Rectal smooth muscle tissue (tissue), 1 donor: Measurements from ENCODE around the gene ZFYVE26.
"Not testable (repeated sequence)": the region's sequence is repeated elsewhere in the genome, so short reads cannot be mapped to it uniquely, and the experiment has no call there.

Source experiments
- H3K27ac ChIP-seq: one replicate; pipeline ENCODE4 v1.7.0; 2013; ENCODE audit warnings: low read depth, low read length, inconsistent platforms
- H3K27me3 ChIP-seq: one replicate; pipeline ENCODE4 v1.7.0; 2013; ENCODE audit warnings: low read length; ENCODE audit not compliant: control insufficient read depth, insufficient read depth
- H3K36me3 ChIP-seq: one replicate; pipeline ENCODE4 v1.7.0; 2013; ENCODE audit warnings: low read length; ENCODE audit not compliant: control insufficient read depth, insufficient read depth
- H3K4me1 ChIP-seq: one replicate; pipeline ENCODE4 v1.7.0; 2013; ENCODE audit warnings: low read length; ENCODE audit not compliant: control insufficient read depth, insufficient read depth
- H3K4me3 ChIP-seq: one replicate; pipeline ENCODE4 v1.7.0; 2013; ENCODE audit warnings: low read length
- H3K9ac ChIP-seq: one replicate; pipeline ENCODE4 v1.7.0; 2013; ENCODE audit warnings: low read length

Gene ZFYVE26

GRCh38 chr14:67835596-67835995 is 19.2 kb upstream of the ZFYVE26 start:
- no peaks in the 10 kb centered on the region for H3K27me3 ChIP-seq
- no peak overlapping the region for H3K27ac ChIP-seq
- peaks cover 3% of the 10 kb centered on the region for H3K4me1 ChIP-seq
- H3K9ac ChIP-seq, result no peak overlapping the region
- H3K4me3 ChIP-seq, result no peak overlapping the region
- no peaks in the 10 kb centered on the region for H3K36me3 ChIP-seq

GRCh38 chr14:67833403-67833802 is 17.0 kb upstream of the ZFYVE26 start:
- H3K27me3 ChIP-seq, result no peaks in the 10 kb centered on the region
- no peak overlapping the region for H3K27ac ChIP-seq
- no peak overlapping the region for H3K4me3 ChIP-seq
- no peak overlapping the region for H3K9ac ChIP-seq
- H3K4me1 ChIP-seq, result peaks cover 3% of the 10 kb centered on the region
- no peaks in the 10 kb centered on the region for H3K36me3 ChIP-seq

- Histone ChIP-seq H3K27ac (no peak overlapping the region), H3K36me3 (no peaks in the 10 kb centered on the region), H3K4me1 (no peaks in the 10 kb centered on the region), H3K27me3 (no peaks in the 10 kb centered on the region), H3K9ac (no peak overlapping the region), H3K4me3 (no peak overlapping the region)
These were observed 14.7 kb upstream of the ZFYVE26 start for GRCh38 chr14:67831113-67831512.

GRCh38 chr14:67821121-67821520 is 4.7 kb upstream of the ZFYVE26 start:
- Histone ChIP-seq H3K27me3 (no peaks in the 10 kb centered on the region), H3K27ac (no peak overlapping the region), H3K36me3 (no peaks in the 10 kb centered on the region), H3K4me1 (no peaks in the 10 kb centered on the region), H3K9ac (no peak overlapping the region), H3K4me3 (no peak overlapping the region)

GRCh38 chr14:67820428-67820971 is 4.1 kb upstream of the ZFYVE26 start:
- peak overlapping the region; percentile 87 for H3K9ac ChIP-seq
- H3K27ac ChIP-seq, result peak overlapping the region; percentile 38
- H3K27me3 ChIP-seq, result no peaks in the 10 kb centered on the region
- H3K4me3 ChIP-seq, result peak overlapping the region; percentile 100
- H3K36me3 ChIP-seq, result no peaks in the 10 kb centered on the region
- H3K4me1 ChIP-seq, result peaks cover 2% of the 10 kb centered on the region

GRCh38 chr14:67819563-67820421 is 3.4 kb upstream of the ZFYVE26 start, which contains the start of gene RAD51B:
Gene RAD51B, plus strand, starts transcription at chr14:67819779.
- Histone ChIP-seq H3K4me1 (peaks cover 4% of the 10 kb centered on the region), H3K27me3 (no peaks in the 10 kb centered on the region), H3K27ac (peak within 1 kb of the TSS; percentile 38), H3K36me3 (no peaks in the 10 kb centered on the region), H3K4me3 (peak within 1 kb of the TSS; percentile 100), H3K9ac (peak within 1 kb of the TSS; percentile 87)

GRCh38 chr14:67818476-67818875 is 2.1 kb upstream of the ZFYVE26 start:
- H3K4me3 ChIP-seq, H3K27ac ChIP-seq, H3K4me1 ChIP-seq: not testable (repeated sequence)

GRCh38 chr14:67817750-67818438 is 1.5 kb upstream of the ZFYVE26 start:
- Histone ChIP-seq H3K4me3 (no peak overlapping the region), H3K27ac (no peak overlapping the region), H3K4me1 (peaks cover 5% of the 10 kb centered on the region), H3K9ac (no peak overlapping the region), H3K27me3 (no peaks in the 10 kb centered on the region), H3K36me3 (no peaks in the 10 kb centered on the region)

More at GRCh38 chr14:67818476-67818875, 2.1 kb upstream of the ZFYVE26 start:
- H3K27me3 ChIP-seq, H3K9ac ChIP-seq, H3K36me3 ChIP-seq: not testable (repeated sequence)

GRCh38 chr14:67815573-67816225 is 691 bp downstream of the ZFYVE26 start:
- no peaks in the 10 kb centered on the region for H3K27me3 ChIP-seq
- peak overlapping the region; percentile 97 for H3K4me3 ChIP-seq
- H3K36me3 ChIP-seq, result no peaks in the 10 kb centered on the region
- no peak overlapping the region for H3K9ac ChIP-seq
- peaks cover 5% of the 10 kb centered on the region for H3K4me1 ChIP-seq
- H3K27ac ChIP-seq, result peak overlapping the region; percentile 87

- Histone ChIP-seq H3K9ac (no peak overlapping the region), H3K4me3 (no peak overlapping the region), H3K27ac (no peak overlapping the region), H3K4me1 (peaks cover 5% of the 10 kb centered on the region), H3K36me3 (no peaks in the 10 kb centered on the region), H3K27me3 (no peaks in the 10 kb centered on the region)
These were observed 1.6 kb downstream of the ZFYVE26 start for GRCh38 chr14:67814821-67815220.

- no peaks in the 10 kb centered on the region for H3K4me1 ChIP-seq
- peaks cover 34% of the 10 kb centered on the region for H3K36me3 ChIP-seq
- H3K27me3 ChIP-seq, result no peaks in the 10 kb centered on the region
- H3K27ac ChIP-seq, result no peak overlapping the region
- H3K9ac ChIP-seq, result no peak overlapping the region
- no peak overlapping the region for H3K4me3 ChIP-seq
These were observed 10.1 kb downstream of the ZFYVE26 start for GRCh38 chr14:67806246-67806645.

GRCh38 chr14:67800743-67801142 is 15.6 kb downstream of the ZFYVE26 start:
- Histone ChIP-seq H3K9ac (no peak overlapping the region), H3K27me3 (no peaks in the 10 kb centered on the region), H3K4me1 (no peaks in the 10 kb centered on the region), H3K4me3 (no peak overlapping the region), H3K36me3 (peaks cover 34% of the 10 kb centered on the region), H3K27ac (no peak overlapping the region)
